C1 segment of cervical spinal cord (tissue), 14 donors: ENCODE results near the gene TMEM92.
"Not testable (repeated sequence)": the region's sequence is repeated elsewhere in the genome, so short reads cannot be mapped to it uniquely, and the experiment has no call there.

Source experiments
- DNase-seq, 14 donors: peaks; one replicate each; lab custom pipeline; 2025; lab: John Stamatoyannopoulos, UW

The TMEM92 gene

GRCh38 chr17:50301891-50302584, 27.8 kb downstream of the TMEM92 start:
- DNase-seq, result no peak

GRCh38 chr17:50303051-50303450, 28.8 kb downstream of the TMEM92 start:
- no peak for DNase-seq

- DNase-seq, result no peak
Measured at GRCh38 chr17:50303596-50303995, 29.3 kb downstream of the TMEM92 start.

GRCh38 chr17:50304781-50305404, 30.6 kb downstream of the TMEM92 start:
- DNase-seq, result no peak

DNA sequence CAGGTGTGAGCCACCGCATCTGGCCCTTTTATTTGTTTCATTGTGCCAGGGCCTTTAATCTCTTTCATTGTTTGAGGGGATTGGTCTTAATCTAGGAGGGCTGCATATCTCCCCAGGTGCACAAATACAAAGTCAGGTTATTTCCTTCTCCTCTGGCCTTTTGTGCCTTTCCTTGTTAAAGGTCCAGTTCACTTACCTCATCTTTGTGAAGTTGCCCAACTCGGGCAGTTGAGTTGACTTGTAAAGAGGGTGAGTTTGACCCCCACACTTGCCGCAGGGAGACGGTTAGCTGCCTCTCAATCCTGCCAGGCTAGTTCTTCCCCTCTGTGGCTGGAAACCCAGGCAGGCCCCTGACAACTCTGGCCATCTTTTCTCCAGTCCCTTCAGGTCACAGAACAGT, 33.4 kb downstream of the TMEM92 start:
- DNase-seq, result no peak

GRCh38 chr17:50308666-50309065, 34.4 kb downstream of the TMEM92 start:
- DNase-seq, result no peak

DNA sequence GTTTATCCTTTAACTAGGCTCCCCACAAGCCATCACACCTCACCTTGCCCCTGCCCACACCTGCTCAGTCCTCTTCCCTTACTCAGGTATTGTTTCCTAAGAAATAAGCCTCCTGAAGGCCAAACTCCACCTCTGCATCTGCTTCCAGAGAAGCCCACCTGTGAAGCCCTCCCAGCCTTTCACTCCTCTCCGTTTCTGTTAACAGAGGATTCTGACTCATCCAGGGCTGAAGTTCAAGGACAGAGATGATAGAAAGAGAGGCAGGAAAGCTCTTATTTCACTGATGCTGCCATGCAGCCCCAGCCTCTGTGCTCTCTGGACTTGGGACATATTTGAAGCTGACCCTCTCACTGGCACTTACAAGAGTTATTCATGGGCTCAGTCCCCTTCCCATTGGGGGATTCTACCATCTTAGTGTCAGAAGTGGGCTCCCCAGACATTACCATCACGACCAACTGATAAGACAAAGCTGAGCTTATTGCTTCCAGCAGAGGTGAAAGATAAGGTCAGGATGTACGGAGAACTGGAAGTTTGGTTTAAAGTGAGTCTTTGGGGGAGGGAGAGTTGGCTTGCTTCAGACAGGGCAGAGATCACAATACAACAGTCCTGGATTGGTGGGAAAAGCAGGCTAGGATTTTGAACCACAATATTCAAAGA, 36.3 kb downstream of the TMEM92 start:
- DNase-seq, result no peak

- no peak for DNase-seq
Measured at GRCh38 chr17:50311112-50311460, 36.8 kb downstream of the TMEM92 start.

GRCh38 chr17:50311483-50311882, 37.2 kb downstream of the TMEM92 start:
- DNase-seq, result no peak

- DNase-seq, result no peak
Measured at GRCh38 chr17:50312308-50312707, 38.0 kb downstream of the TMEM92 start.

DNA sequence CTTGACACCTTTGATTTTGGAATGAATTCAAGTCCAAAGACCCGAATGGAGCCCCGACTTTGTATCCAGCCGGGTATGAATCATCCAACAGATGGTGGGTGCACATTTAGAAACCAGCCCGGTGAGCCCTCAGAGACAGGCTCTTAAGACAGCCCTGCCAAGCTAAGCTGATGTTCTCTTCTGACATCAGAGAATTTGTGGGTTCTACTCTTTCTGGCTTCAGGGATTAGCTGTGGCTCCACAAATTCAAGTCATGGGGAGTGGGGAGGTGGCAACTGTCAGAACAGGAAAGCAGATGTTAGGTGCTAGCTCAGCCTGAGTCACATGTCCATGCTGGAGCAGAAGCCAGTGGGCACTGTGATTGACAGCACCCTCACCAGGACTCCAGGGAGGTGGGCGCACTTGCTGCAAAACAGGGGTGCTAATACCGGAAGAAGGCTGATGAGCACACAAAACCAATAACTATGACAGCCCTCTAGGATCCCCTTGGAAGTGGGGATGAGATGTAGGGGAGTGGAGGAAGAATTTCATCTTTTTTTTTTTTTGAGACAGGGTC, 40.3 kb downstream of the TMEM92 start:
- DNase-seq, result no peak

GRCh38 chr17:50316016-50316587, 41.8 kb downstream of the TMEM92 start:
- no peak for DNase-seq

GRCh38 chr17:50316660-50317059, 42.4 kb downstream of the TMEM92 start:
- not testable (repeated sequence) for DNase-seq

- DNase-seq, result no peak
Measured at GRCh38 chr17:50317121-50317520, 42.9 kb downstream of the TMEM92 start.

DNA sequence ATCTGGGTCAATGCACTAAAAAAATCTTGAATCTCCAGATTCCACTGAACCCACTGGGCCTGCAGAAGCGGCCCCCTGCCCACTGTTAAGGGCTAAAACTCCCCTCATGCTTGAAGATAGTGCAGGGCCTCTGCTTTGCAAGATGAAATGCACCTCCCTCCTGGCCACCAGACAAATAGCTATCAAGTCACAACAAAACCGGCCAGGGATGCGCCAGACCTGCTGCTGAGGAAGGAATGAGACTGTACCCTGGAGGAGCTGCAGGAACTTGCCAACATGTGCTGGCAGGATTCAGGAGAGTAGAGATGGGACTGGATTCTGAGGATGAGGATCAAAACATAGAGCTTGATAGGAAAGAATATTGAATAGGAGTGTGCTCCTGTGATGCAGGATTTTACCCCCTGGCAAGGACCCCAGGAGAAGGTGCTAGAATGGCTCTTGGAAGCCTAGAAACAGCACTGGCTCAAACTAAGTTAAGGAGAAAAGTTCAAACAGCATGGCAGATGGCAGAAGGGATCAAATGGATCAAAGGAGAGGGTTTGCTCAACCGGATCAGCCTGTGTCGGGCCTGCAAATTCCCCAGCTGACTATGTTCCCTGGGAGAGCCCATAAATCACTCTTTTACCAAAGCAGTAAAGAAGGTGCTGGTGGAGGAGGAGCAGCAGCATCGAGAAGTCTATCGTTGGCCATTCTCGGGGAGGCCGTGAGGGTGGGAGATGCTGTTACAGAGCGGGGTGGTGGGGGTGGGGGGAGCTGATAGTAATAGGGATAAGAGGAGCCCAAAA, 44.4 kb downstream of the TMEM92 start:
- DNase-seq, result no peak

DNA sequence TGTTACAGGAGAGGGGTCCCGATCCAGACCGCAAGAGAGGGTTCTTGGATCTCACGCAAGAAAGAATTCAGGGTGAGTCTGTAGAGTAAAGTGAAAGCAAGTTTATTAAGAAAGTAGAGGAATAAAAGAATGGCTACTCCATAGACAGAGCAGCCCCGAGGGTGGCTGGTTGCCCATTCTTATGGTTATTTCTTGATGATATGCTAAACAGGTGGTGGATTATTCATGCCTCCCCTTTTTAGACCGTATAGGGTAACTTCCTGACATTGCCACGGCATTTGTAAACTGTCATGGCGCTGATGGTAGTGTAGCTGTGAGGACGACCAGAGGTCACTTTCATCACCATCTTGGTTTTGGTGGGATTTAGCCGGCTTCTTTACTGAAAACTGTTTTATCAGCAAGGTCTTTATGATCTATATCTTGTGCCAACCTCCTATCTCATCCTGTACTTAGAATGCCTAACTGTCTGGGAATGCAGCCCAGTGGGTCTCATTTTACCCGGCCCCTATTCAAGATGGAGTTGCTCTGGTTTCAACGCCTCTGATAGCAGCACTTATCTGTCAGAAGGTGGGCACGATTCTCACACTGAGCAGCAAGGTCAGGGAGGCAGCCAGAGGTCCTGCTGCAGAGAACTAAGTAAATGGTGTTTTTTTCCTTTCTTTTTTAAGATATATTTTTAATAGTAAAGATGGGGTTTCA, 45.2 kb downstream of the TMEM92 start:
- DNase-seq, result no peak

DNA sequence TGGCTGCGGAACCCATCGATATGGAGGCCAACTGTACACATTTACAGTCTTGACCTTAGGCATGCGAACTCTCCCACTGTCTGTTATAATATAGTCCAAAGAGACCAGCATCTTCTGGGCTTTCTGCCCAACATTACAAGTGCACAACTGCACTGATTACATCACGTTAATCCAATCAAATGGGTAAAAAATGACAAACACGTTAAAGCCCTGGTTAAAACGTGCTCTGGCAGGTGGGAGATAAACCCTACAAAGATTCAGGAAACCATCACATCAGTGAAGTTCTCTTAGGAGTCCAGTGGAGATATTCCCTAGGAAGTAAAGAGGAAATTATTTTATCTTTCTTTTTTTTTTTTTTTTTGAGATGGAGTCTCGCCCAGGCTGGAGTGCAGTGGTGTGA, 48.0 kb downstream of the TMEM92 start:
- DNase-seq, result no peak

GRCh38 chr17:50323060-50323459, 48.8 kb downstream of the TMEM92 start:
- DNase-seq, result no peak

GRCh38 chr17:50325906-50326305, 51.6 kb downstream of the TMEM92 start:
- no peak for DNase-seq

DNA sequence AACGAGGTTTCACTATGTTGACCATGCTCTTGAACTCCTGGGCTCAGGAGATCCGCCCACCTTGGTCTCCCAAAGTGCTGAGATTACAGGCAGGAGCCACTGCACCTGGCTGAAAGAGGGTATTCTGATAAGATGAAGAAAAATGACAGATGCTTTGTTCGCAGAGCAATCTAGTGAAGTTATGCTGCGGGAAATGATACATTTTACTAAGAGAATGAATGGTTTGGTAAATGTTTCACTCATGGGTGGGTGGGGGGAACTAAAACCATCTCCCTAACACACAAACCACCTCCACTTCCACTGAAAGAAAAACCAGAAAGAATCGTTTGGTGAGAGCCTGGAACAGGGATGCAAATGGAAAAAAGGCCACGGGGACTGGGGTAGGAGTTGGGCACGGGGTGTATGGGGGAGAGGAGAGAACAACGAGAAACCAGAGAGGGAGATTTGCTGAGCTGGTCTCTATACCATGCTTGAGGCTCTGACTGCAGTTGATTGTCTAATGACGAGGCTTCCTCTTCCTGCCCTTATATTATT, 52.6 kb downstream of the TMEM92 start:
- DNase-seq, result no peak
